GM20431 (cell line): ENCODE measurements around the gene ADGRV1.
"Not testable (repeated sequence)": the region's sequence is repeated elsewhere in the genome, so short reads cannot be mapped to it uniquely, and the experiment has no call there.

ENCODE experiments used
- in situ Hi-C: fragments of 300-500 bp; cut with MseI, MboI; formaldehyde crosslinking; loops from one replicate; pipeline ENCODE4 v1.15.0; 2020; ENCODE audit warnings: low sequenced_read_pairs; ENCODE audit not compliant: unreplicated experiment

The ADGRV1 gene

GRCh38 chr5:90997082-90997481 lies 438.5 kb downstream of the ADGRV1 start:
- in situ Hi-C loops, result no loop called here

GRCh38 chr5:91000743-91001142 lies 442.1 kb downstream of the ADGRV1 start:
- in situ Hi-C loops, result no loop called here

DNA sequence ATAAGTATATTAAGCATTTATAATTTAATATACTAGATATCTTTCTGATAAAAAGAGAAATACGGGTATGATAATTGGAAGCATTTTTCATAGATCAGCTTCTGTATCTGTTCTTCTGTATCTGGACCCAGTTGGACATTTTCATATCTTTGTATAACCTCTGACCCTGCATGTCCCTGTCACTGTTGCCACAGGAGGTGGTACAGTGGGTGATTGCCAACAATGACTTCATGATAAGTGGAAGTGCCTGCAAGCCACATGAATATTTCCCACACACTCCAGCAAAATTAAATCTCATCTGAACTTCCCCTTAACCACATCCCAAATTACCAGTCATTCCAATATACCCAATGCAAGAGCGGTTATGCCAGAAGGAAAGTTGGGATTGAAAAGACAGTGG lies 448.1 kb downstream of the ADGRV1 start:
- in situ Hi-C loops, result no loop called here

- in situ Hi-C loops, result no loop called here
Measured at GRCh38 chr5:91007251-91007650, 448.7 kb downstream of the ADGRV1 start.

- in situ Hi-C loops, result no loop called here
Measured at GRCh38 chr5:91007780-91008402, 449.3 kb downstream of the ADGRV1 start.

GRCh38 chr5:91010090-91010489 lies 451.5 kb downstream of the ADGRV1 start:
- in situ Hi-C loops, result no loop called here

DNA sequence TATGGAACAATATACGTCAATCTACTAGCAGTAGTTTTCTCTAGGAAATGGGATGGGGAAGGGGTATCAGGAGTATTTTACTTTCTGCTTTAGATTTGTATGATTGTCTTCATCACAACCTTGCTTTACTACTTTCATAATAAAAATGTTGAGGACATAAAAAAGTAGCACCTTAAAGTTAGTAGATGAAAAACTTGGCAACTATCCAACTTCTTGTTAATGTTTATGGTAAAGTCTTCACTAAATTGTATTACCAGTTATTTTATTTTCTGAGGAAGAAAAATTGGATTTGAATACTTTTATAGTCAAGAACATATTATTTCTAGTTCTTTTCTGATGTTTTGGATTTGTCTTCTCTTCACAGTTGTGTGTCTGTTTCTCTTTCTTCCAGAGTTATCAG lies 452.4 kb downstream of the ADGRV1 start:
- in situ Hi-C loops, result no loop called here

DNA sequence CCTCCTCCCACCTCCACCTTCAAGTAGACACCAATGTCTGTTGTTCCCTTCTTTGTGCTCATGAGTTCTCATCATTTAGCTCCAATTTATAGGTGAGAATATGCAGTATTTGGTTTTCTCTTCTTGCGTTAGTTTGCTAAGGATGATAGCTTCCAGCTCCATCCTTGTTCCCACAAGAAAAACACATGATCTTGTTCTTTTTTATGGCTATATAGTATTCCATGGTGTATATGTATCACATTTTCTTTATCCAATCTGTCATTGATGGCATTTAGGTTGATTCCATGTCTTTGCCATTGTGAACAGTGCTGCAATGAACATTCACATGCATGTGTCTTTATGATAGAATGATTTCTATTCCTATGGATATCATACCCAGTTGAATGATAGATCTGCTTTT lies 454.3 kb downstream of the ADGRV1 start:
- in situ Hi-C loops, result not testable (repeated sequence)

- in situ Hi-C loops, result no loop called here
Measured at GRCh38 chr5:91016322-91016721, 457.7 kb downstream of the ADGRV1 start.

DNA sequence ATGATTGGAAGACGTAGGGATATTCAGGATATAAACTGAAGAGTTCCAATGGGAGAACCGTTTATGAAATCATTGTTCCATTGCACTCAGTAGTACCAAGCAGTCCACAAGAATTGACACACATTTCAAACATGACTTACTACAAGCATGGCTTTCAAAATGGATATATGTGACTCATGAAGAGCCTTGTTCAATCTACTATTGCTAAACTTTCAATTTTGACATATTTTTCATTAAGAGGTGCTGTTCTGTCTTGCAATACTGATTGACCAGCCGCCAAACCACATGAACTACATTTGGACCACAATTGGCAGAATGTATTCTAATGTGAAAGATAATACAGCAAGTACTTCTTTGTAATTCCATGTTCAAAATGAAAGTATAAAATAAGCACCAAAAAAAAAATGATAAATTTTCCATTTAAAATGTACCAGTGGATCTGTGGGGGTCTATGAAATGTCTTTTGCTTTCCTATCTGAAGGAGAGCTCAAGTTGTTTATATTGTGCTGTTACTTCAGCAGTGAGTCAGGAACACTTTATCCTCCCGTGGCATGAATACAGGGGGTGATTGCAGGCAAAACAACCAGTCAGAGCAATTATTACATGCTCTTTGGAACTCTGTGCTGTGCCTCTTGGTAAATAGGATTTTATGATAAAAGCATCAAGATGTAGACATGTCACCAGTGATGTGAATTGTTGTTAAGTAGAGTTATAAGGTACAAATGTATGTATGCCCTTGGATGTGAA lies 458.5 kb downstream of the ADGRV1 start:
- in situ Hi-C loops, result no loop called here

- in situ Hi-C loops, result no loop called here
Measured at GRCh38 chr5:91018200-91018599, 459.6 kb downstream of the ADGRV1 start.

GRCh38 chr5:91018712-91019371 lies 460.2 kb downstream of the ADGRV1 start:
- in situ Hi-C loops, result no loop called here

GRCh38 chr5:91020065-91020800 lies 461.6 kb downstream of the ADGRV1 start:
- in situ Hi-C loops, result no loop called here

- in situ Hi-C loops, result no loop called here
Measured at GRCh38 chr5:91022518-91022917, 463.9 kb downstream of the ADGRV1 start.

DNA sequence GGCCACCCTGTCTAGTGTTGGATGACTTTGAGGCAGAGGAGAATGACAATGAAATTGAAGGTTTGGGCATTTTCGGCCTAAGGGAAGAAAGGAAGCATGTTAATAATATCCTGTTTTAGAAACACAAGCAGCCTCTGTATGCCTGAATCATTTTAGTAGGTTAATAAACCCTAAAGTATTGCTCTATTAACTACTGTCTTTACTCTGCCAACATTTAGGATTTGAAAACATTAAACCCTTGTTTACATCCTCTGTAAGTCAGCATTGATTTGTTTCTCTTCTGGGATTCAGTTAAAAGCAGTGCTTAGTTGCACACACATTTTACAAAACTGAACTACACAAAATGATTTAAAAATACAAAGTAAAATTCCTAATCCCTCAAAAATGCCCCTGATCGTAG lies 465.6 kb downstream of the ADGRV1 start:
- in situ Hi-C loops, result no loop called here

GRCh38 chr5:91024727-91025126 lies 466.1 kb downstream of the ADGRV1 start:
- in situ Hi-C loops, result no loop called here

DNA sequence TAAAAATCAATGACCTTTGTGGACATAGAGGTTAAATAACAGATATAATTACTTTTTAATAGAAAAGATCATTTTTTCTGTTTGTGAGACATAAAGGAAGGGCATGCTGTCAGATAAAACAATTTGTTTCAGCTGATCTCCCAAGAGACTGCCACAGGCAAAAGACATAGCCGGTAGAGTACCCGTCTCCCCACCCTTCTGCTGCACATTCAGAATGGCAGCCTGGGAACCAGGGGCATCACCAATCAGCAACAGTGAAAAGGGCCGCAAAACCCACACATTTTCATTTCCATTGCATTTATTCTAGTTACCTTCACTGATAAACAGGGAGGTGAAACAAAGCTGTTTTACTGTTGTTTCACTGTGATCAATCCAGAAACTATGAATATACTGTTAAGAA lies 466.9 kb downstream of the ADGRV1 start:
- in situ Hi-C loops, result no loop called here

GRCh38 chr5:91025956-91026355 lies 467.4 kb downstream of the ADGRV1 start:
- in situ Hi-C loops, result no loop called here

- in situ Hi-C loops, result no loop called here
Measured at GRCh38 chr5:91026466-91026865, 467.9 kb downstream of the ADGRV1 start.

GRCh38 chr5:91027405-91028139 lies 469.0 kb downstream of the ADGRV1 start:
- in situ Hi-C loops, result no loop called here
